Thyroid gland (tissue), 4 donors: ENCODE results near the gene ODAD2. TPM values are rescaled to one million over a fixed set of nuclear protein-coding genes. Genes with fewer than 3 reads are reported as not detected.

ENCODE experiments used
- DNase-seq, 2 donors: peaks; one replicate each; pipeline ENCODE4 v3.0.0-alpha.2; 2019
- H3K27ac ChIP-seq, 3 donors: fragments of 200-600 bp; sonication (generic); 1 replicate in 2 of 3; 2 replicates in 1 of 3; pipeline ENCODE4 v1.5.1; 2016 to 2019; ENCODE audit warnings: mild to moderate bottlenecking in 1 of 3, moderate library complexity in 1 of 3
- H3K27me3 ChIP-seq: fragments of 200-600 bp; sonication (generic); one replicate; pipeline ENCODE4 v1.5.1; 2019
- H3K36me3 ChIP-seq, 2 donors: fragments of 200-600 bp; sonication (generic); one replicate each; pipeline ENCODE4 v1.5.1; 2016 to 2019
- H3K4me1 ChIP-seq, 2 donors: fragments of 200-600 bp; sonication (generic); one replicate each; pipeline ENCODE4 v1.5.1; 2017 to 2019
- H3K4me3 ChIP-seq, 3 donors: fragments of 200-600 bp; sonication (generic); replicated peaks in 1 of 3; 1 replicate in 2 of 3; 2 replicates in 1 of 3; pipeline ENCODE4 v1.5.1; 2016; ENCODE audit warnings: mild to moderate bottlenecking in 1 of 3
- H3K9me3 ChIP-seq: fragments of 200-600 bp; sonication (generic); one replicate; pipeline ENCODE4 v1.5.1; 2017
- POLR2A ChIP-seq, 2 donors: fragments of 450-650 bp; IDR thresholded peaks; one replicate each; pipeline ENCODE4 v1.6.1; 2017; ENCODE audit warnings: antibody characterized with exemption in 2 of 2, mild to moderate bottlenecking in 2 of 2, moderate library complexity in 1 of 2
- WGBS, 2 donors: methylation state at CpG; one replicate each; pipeline ENCODE4 v1.1.5; 2017; 5-methylcytosine and 5-hydroxymethylcytosine counted together
- intact Hi-C: fragments of 100-400 bp; cut with DNase I; formaldehyde crosslinking; loops from one replicate; pipeline ENCODE4 v1.15.1; 2023
- total RNA-seq, 4 donors: library from RNA; depleted of rRNA; stranded (reverse); fragments of >200 nt; gene quantifications; one replicate each; pipeline ENCODE4 v1.2.3, GENCODE V29; 2016
- TF ChIP-seq, protein P1 (sequence below), 6 experiments: fragments of 200-600 bp in 3 of 6; fragments of 450-650 bp in 3 of 6; sonication (generic) in 3 of 6; IDR thresholded peaks; one replicate each; pipeline ENCODE4 v1.5.1; 2016 to 2019; ENCODE audit warnings: antibody characterized with exemption in 6 of 6, mild to moderate bottlenecking in 2 of 6, inconsistent platforms in 1 of 6, moderate library complexity in 1 of 6

Gene ODAD2
- total RNA-seq, 4 donors from 2014 or later: 0.11 to 0.50 TPM; not detected in 2

DNA sequence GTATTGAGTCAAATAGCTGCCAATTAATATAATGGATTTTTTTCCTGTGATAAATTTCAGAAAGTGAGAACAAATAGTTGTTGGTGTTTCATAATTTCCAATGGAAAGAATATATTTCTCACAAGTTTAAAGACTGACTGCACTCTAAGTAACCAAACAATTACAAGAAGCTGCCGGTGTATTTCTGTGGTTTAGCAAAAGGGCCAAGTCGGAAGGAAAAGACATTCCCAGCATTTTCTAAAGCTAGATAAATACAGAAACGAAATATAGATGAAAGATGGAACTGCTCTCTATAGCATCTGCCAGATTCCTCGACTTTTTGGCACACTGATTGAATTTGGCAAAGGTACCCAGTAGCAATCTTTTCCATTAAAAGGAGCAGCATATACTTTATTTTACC is 160.5 kb downstream of the ODAD2 start:
- H3K4me3 ChIP-seq: no peak overlapping the region
- no peaks in the 10 kb centered on the region for H3K9me3 ChIP-seq
- no peak for DNase-seq
- H3K36me3 ChIP-seq: no peaks in the 10 kb centered on the region
- no peak overlapping the region for H3K27ac ChIP-seq
- no peaks in the 10 kb centered on the region for H3K4me1 ChIP-seq
- 57 to 66% methylated on average over 4 of the region's 4 CpGs for WGBS, 2 donors
- intact Hi-C loops: no loop called here
- TF ChIP-seq POLR2A (IDR thresholded peaks at IDR 0.05): no peak
- TF ChIP-seq, protein P1, sequence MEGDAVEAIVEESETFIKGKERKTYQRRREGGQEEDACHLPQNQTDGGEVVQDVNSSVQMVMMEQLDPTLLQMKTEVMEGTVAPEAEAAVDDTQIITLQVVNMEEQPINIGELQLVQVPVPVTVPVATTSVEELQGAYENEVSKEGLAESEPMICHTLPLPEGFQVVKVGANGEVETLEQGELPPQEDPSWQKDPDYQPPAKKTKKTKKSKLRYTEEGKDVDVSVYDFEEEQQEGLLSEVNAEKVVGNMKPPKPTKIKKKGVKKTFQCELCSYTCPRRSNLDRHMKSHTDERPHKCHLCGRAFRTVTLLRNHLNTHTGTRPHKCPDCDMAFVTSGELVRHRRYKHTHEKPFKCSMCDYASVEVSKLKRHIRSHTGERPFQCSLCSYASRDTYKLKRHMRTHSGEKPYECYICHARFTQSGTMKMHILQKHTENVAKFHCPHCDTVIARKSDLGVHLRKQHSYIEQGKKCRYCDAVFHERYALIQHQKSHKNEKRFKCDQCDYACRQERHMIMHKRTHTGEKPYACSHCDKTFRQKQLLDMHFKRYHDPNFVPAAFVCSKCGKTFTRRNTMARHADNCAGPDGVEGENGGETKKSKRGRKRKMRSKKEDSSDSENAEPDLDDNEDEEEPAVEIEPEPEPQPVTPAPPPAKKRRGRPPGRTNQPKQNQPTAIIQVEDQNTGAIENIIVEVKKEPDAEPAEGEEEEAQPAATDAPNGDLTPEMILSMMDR (IDR thresholded peaks at IDR 0.05): no peak
- H3K27me3 ChIP-seq: no peaks in the 10 kb centered on the region

DNA sequence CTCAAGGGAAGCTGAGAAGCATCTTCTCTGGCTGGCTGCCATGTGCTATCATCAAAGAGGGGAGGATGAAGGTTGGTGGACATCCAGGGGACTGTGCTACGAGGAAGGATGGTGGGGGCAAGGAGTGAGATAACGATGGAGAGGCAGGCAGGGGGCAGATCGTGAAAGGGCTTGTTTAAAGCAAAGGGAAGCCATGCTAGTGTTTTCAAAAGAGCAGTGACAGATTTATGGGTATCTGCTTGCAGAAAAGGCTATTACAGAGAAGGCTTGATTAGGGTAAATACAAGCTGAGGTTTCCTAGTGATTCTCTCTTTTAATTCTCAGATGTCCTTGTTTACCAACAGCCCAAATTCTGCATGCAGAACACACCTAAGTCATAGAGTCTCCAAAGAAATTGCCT is 164.4 kb downstream of the ODAD2 start:
- H3K36me3 ChIP-seq: no peaks in the 10 kb centered on the region
- intact Hi-C loops: no loop called here
- WGBS, 2 donors: 60 to 70% methylated on average over 3 of the region's 3 CpGs
- H3K27me3 ChIP-seq: no peaks in the 10 kb centered on the region
- no peak overlapping the region for H3K27ac ChIP-seq
- no peaks in the 10 kb centered on the region for H3K4me1 ChIP-seq
- no peaks in the 10 kb centered on the region for H3K9me3 ChIP-seq
- TF ChIP-seq, protein P1 (IDR thresholded peaks at IDR 0.05): no peak
- TF ChIP-seq POLR2A (IDR thresholded peaks at IDR 0.05): no peak
- H3K4me3 ChIP-seq: no peak overlapping the region
- no peak for DNase-seq

DNA sequence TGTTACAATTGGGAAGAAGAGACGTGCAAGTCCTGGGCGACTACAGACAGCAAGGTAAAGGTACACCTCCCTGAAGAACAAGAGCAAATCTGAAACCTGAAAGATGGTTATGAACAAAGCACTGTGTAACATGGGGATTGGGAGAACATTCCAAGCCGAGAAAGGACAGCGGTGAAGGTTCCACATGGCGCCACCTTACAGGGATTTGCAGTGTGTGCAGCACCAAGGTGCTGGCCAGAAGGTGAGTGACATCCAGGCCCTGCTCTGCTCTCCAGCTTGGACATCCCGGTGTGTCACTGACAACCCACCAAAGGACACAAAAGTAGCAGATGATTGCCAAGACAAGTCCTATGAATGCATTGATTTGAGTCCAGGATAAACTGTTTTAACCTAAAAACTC is 165.1 kb downstream of the ODAD2 start:
- TF ChIP-seq POLR2A (IDR thresholded peaks at IDR 0.05): no peak
- TF ChIP-seq, protein P1 (IDR thresholded peaks at IDR 0.05): no peak
- intact Hi-C loops: no loop called here
- no peaks in the 10 kb centered on the region for H3K4me1 ChIP-seq
- no peak for DNase-seq
- no peak overlapping the region for H3K27ac ChIP-seq
- H3K4me3 ChIP-seq: no peak overlapping the region
- no peaks in the 10 kb centered on the region for H3K9me3 ChIP-seq
- no peaks in the 10 kb centered on the region for H3K27me3 ChIP-seq
- 86 to 94% methylated on average over 6 of the region's 6 CpGs for WGBS, 2 donors
- H3K36me3 ChIP-seq: no peaks in the 10 kb centered on the region

DNA sequence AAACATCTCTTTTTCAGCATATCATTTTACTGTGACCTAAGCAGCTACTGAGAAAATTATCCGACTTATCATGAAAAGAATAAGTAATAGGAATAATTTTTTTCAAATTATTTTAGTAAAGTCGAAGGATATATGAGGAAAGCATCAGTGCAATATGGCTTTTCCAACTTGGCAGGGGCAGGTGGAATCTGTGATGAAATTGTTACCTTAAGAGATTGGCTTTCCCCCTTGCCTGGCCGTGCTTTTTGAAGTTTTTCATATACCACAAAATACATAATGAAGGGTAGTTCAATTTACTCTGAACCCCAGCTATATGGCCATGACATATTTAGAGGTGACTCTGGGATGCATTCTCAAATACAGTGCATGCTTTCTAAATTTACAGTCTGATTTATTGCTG is 166.1 kb downstream of the ODAD2 start:
- Histone ChIP-seq H3K27ac (no peak overlapping the region), H3K4me3 (no peak overlapping the region), H3K9me3 (no peaks in the 10 kb centered on the region), H3K4me1 (no peaks in the 10 kb centered on the region), H3K27me3 (no peaks in the 10 kb centered on the region), H3K36me3 (no peaks in the 10 kb centered on the region)
- no peak for DNase-seq
- intact Hi-C loops: no loop called here
- TF ChIP-seq, protein P1 (IDR thresholded peaks at IDR 0.05): no peak
- TF ChIP-seq POLR2A (IDR thresholded peaks at IDR 0.05): no peak
- 58 to 74% methylated on average over 3 of the region's 3 CpGs for WGBS, 2 donors

DNA sequence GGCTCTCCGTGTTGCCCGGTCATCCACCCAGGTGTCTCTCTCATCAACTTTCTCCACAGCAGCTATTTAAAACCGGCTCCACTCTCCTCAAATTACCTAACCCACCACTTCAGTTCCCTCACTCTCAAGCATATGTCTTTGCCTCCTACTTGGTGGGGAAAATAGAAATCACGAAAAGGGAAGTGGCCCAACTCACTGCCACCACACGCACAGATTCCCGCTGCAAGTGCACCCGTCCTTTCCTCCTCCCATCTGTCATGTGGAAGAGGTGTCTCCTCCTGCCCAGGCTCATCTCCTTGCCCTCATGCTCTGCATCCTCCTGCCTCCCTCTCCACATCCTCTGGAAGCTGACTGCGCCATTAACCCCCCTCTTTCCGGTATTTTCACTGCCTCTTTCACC is 172.5 kb downstream of the ODAD2 start:
- WGBS, 2 donors: 89 to 90% methylated on average over 9 of the region's 9 CpGs
- H3K36me3 ChIP-seq: no peaks in the 10 kb centered on the region
- no peaks in the 10 kb centered on the region for H3K9me3 ChIP-seq
- no peaks in the 10 kb centered on the region for H3K27me3 ChIP-seq
- H3K4me1 ChIP-seq: peaks cover 0 to 9% of the 10 kb centered on the region in 2 donors
- no peak for TF ChIP-seq POLR2A (IDR thresholded peaks at IDR 0.05)
- TF ChIP-seq, protein P1 (IDR thresholded peaks at IDR 0.05): no peak
- DNase-seq: no peak
- no peak overlapping the region for H3K27ac ChIP-seq
- no peak overlapping the region for H3K4me3 ChIP-seq
- intact Hi-C loops: no loop called here
